Lower leg skin (tissue), 3 donors: Measurements from ENCODE around the gene TMEM151A.

Source experiments
- CTCF ChIP-seq, 3 donors: fragments of 450-650 bp; IDR thresholded peaks; one replicate each; pipeline ENCODE4 v1.5.1; 2016; ENCODE audit warnings: antibody characterized with exemption in 3 of 3, mild to moderate bottlenecking in 3 of 3, moderate library complexity in 2 of 3
- POLR2A ChIP-seq, 2 donors: fragments of 450-650 bp; IDR thresholded peaks; one replicate each; pipeline ENCODE4 v1.6.1; 2016 to 2017; ENCODE audit warnings: antibody characterized with exemption in 2 of 2, mild to moderate bottlenecking in 1 of 2, moderate library complexity in 1 of 2

GRCh38 chr11:66268952-66269905, 22.5 kb upstream of the TMEM151A start:
- TF ChIP-seq CTCF (IDR thresholded peaks at IDR 0.05) (no peak), POLR2A (IDR thresholded peaks at IDR 0.05) (no peak)
